HCT116 (cell line): ENCODE results near the gene TBC1D1. TPM values are rescaled to one million over a fixed set of nuclear protein-coding genes. Genes with fewer than 3 reads are reported as not detected.

Source experiments
- ATAC-seq: fragments of 200-7000 bp; cut with Tn5 transposase; 2 replicates; pipeline ENCODE4 v1.9.1; 2020; ENCODE audit warnings: mild to moderate bottlenecking, moderate library complexity
- BruUV-seq: library from RNA; stranded (reverse); fragments of 400-500 nt; replicated peaks from 2 replicates; lab custom pipeline; 2021; lab: Mats Ljungman, UMichigan
- CTCF ChIA-PET: fragments of 300-600 bp; sonication (Branson Sonifier 250); formaldehyde crosslinking; loops from one replicate; lab custom pipeline; 2021; ENCODE audit warnings: antibody characterized with exemption; lab: Charles Lee
- POLR2A ChIA-PET: fragments of 300-600, 350-600 bp; sonication (Branson Sonifier 250); formaldehyde crosslinking; loops from one replicate; lab custom pipeline; 2021; ENCODE audit warnings: antibody characterized with exemption; lab: Charles Lee
- RAD21 ChIA-PET, 2 experiments: fragments of 300-600 bp; sonication (Branson Sonifier 250); formaldehyde crosslinking; loops; one replicate each; lab custom pipeline; 2023; ENCODE audit warnings: low total read pairs in 2 of 2; ENCODE audit not compliant: uncharacterized antibody in 2 of 2, unreplicated experiment in 2 of 2, low non-redundant PET in 1 of 2; lab: Charles Lee
- DNase-seq: peaks from one replicate; pipeline ENCODE4 v3.0.0-alpha.2; 2010; ENCODE audit warnings: low read depth, low spot score
- H2AFZ ChIP-seq: fragments of 200-600 bp; shearing (Covaris generic), sonication (generic); 2 replicates; pipeline ENCODE4 v1.6.1; 2017; ENCODE audit warnings: low read depth, mixed run types, mixed read lengths, antibody characterized with exemption, low read length; ENCODE audit not compliant: poor library complexity, severe bottlenecking
- H3K27ac ChIP-seq: 2 replicates; pipeline ENCODE4 v1.5.1; 2012; ENCODE audit warnings: low read depth, low read length
- H3K27me3 ChIP-seq: fragments of 200-600 bp; sonication (generic); 2 replicates; pipeline ENCODE4 v1.6.1; 2016; ENCODE audit warnings: mixed run types, low read length, mixed read lengths; ENCODE audit not compliant: insufficient read depth
- H3K36me3 ChIP-seq, 2 experiments: fragments of 200-500 bp in 1 of 2; fragments of 200-600 bp in 1 of 2; sonication (Bioruptor generic) in 1 of 2; sonication (generic) in 1 of 2; 2 replicates each; pipeline versions ENCODE4 v1.5.1 to v1.6.1; 2014 to 2016; ENCODE audit warnings: low read length in 2 of 2, inconsistent platforms in 1 of 2, mixed read lengths in 1 of 2, mixed run types in 1 of 2; ENCODE audit not compliant: insufficient read depth in 2 of 2, control insufficient read depth in 1 of 2
- H3K4me1 ChIP-seq, 2 experiments: fragments of 200-600 bp in 1 of 2; sonication (generic) in 1 of 2; 2 replicates each; pipeline versions ENCODE4 v1.5.1 to v1.6.1; 2012 to 2017; ENCODE audit warnings: low read length in 2 of 2, inconsistent platforms in 1 of 2, mild to moderate bottlenecking in 1 of 2, mixed read lengths in 1 of 2, mixed run types in 1 of 2, moderate library complexity in 1 of 2; ENCODE audit not compliant: insufficient read depth in 2 of 2, control insufficient read depth in 1 of 2
- H3K4me2 ChIP-seq: fragments of 200-600 bp; sonication (generic); 2 replicates; pipeline ENCODE4 v1.6.1; 2017; ENCODE audit warnings: mixed run types, low read length, mixed read lengths
- H3K4me3 ChIP-seq, 2 experiments: fragments of 200-600 bp in 1 of 2; sonication (generic) in 1 of 2; replicated peaks in 1 of 2; 2 replicates each; pipeline ENCODE4 v1.5.1; 2011 to 2016; ENCODE audit warnings: low read length in 2 of 2, control low read depth in 1 of 2, low read depth in 1 of 2, mild to moderate bottlenecking in 1 of 2, mixed read lengths in 1 of 2, mixed run types in 1 of 2
- H3K79me2 ChIP-seq: fragments of 200-600 bp; sonication (generic); 2 replicates; pipeline ENCODE4 v1.6.1; 2017; ENCODE audit warnings: mild to moderate bottlenecking, mixed run types, low read length, moderate library complexity, mixed read lengths; ENCODE audit not compliant: insufficient read depth
- H3K9ac ChIP-seq: fragments of 200-600 bp; sonication (generic); 2 replicates; pipeline ENCODE4 v1.6.1; 2016; ENCODE audit warnings: low read length, mixed read lengths
- H3K9me2 ChIP-seq: fragments of 200-600 bp; sonication (generic), shearing (Covaris generic); 2 replicates; pipeline ENCODE4 v1.6.1; 2017; ENCODE audit warnings: mixed run types, mild to moderate bottlenecking, moderate library complexity; ENCODE audit not compliant: insufficient read depth
- H3K9me3 ChIP-seq, 2 experiments: fragments of 200-500 bp in 1 of 2; fragments of 200-600 bp in 1 of 2; sonication (Bioruptor generic) in 1 of 2; sonication (generic) in 1 of 2; 2 replicates each; pipeline ENCODE4 v1.6.1; 2014 to 2017; ENCODE audit warnings: low read length in 2 of 2, mixed read lengths in 2 of 2, inconsistent platforms in 1 of 2, low read depth in 1 of 2, mild to moderate bottlenecking in 1 of 2, mixed run types in 1 of 2, moderate library complexity in 1 of 2; ENCODE audit not compliant: control insufficient read depth in 1 of 2, insufficient read depth in 1 of 2
- H4K20me1 ChIP-seq: fragments of 200-600 bp; sonication (generic), shearing (Covaris generic); 2 replicates; pipeline ENCODE4 v1.6.1; 2017; ENCODE audit warnings: mixed run types, mild to moderate bottlenecking, moderate library complexity; ENCODE audit not compliant: insufficient read depth
- ELF1 ChIP-seq: IDR thresholded peaks from 2 replicates; pipeline ENCODE4 v1.6.1; 2012; ENCODE audit warnings: low read depth, borderline replicate concordance
- SP1 ChIP-seq: IDR thresholded peaks from 2 replicates; pipeline ENCODE4 v1.6.1; 2012; ENCODE audit warnings: low read depth
- SRF ChIP-seq: IDR thresholded peaks from 2 replicates; pipeline ENCODE4 v1.6.1; 2012; ENCODE audit warnings: low read depth
- TCF7L2 ChIP-seq: IDR thresholded peaks from 2 replicates; pipeline ENCODE4 v1.7.0; 2011; ENCODE audit warnings: borderline replicate concordance, inconsistent platforms; ENCODE audit not compliant: insufficient read depth, insufficient read length; ENCODE audit errors: extremely low read depth
- YY1 ChIP-seq: IDR thresholded peaks from 2 replicates; pipeline ENCODE4 v1.6.1; 2011; ENCODE audit warnings: low read length, low read depth, moderate library complexity, mild to moderate bottlenecking; ENCODE audit not compliant: insufficient replicate concordance; ENCODE audit errors: extremely low read depth
- ZBTB33 ChIP-seq: IDR thresholded peaks from 2 replicates; pipeline ENCODE4 v1.6.1; 2011; ENCODE audit warnings: mild to moderate bottlenecking, low read length, moderate library complexity; ENCODE audit not compliant: insufficient replicate concordance; ENCODE audit errors: extremely low read depth
- ZNF274 ChIP-seq: fragments of 200-500 bp; sonication (Bioruptor generic); IDR thresholded peaks from 2 replicates; pipeline ENCODE4 v1.6.1; 2014; ENCODE audit warnings: mild to moderate bottlenecking, low read depth, low read length, inconsistent platforms
- intact Hi-C: fragments of 100-400 bp; cut with micrococcal nuclease; formaldehyde crosslinking; loops from 2 replicates; pipeline ENCODE4 v1.10.0; 2022
- total RNA-seq: library from RNA; stranded (reverse); gene quantifications from one replicate; pipeline ENCODE4 v1.2.1, GENCODE V29; 2021; ENCODE audit not compliant: unreplicated experiment
- TF ChIP-seq, protein P1 (sequence below): IDR thresholded peaks from 2 replicates; pipeline ENCODE4 v1.6.1; 2012; ENCODE audit warnings: low read depth

Gene TBC1D1
- total RNA-seq, 1 experiment from 2014 or later: 82.7 TPM

- Histone ChIP-seq H3K27ac (no peak within 1 kb of the TSS), H2AFZ (no peak within 1 kb of the TSS), H3K4me3 (no peak within 1 kb of the TSS), H3K27me3 (no peaks in the 10 kb centered on the region), H4K20me1 (no peaks in the 10 kb centered on the region), H3K4me2 (no peak within 1 kb of the TSS), H3K9ac (no peak within 1 kb of the TSS), H3K9me2 (no peaks in the 10 kb centered on the region), H3K36me3 (no peaks in the 10 kb centered on the region), H3K79me2 (no peaks in the 10 kb centered on the region), H3K9me3 (no peaks in the 10 kb centered on the region), H3K4me1 (no peaks in the 10 kb centered on the region)
- no peak for TF ChIP-seq SP1
- no peak for TF ChIP-seq TCF7L2
- no peak for TF ChIP-seq ELF1
- no peak for TF ChIP-seq YY1
- no peak for TF ChIP-seq SRF
- no peak for TF ChIP-seq ZBTB33
- TF ChIP-seq ZNF274: no peak
- TF ChIP-seq, protein P1, sequence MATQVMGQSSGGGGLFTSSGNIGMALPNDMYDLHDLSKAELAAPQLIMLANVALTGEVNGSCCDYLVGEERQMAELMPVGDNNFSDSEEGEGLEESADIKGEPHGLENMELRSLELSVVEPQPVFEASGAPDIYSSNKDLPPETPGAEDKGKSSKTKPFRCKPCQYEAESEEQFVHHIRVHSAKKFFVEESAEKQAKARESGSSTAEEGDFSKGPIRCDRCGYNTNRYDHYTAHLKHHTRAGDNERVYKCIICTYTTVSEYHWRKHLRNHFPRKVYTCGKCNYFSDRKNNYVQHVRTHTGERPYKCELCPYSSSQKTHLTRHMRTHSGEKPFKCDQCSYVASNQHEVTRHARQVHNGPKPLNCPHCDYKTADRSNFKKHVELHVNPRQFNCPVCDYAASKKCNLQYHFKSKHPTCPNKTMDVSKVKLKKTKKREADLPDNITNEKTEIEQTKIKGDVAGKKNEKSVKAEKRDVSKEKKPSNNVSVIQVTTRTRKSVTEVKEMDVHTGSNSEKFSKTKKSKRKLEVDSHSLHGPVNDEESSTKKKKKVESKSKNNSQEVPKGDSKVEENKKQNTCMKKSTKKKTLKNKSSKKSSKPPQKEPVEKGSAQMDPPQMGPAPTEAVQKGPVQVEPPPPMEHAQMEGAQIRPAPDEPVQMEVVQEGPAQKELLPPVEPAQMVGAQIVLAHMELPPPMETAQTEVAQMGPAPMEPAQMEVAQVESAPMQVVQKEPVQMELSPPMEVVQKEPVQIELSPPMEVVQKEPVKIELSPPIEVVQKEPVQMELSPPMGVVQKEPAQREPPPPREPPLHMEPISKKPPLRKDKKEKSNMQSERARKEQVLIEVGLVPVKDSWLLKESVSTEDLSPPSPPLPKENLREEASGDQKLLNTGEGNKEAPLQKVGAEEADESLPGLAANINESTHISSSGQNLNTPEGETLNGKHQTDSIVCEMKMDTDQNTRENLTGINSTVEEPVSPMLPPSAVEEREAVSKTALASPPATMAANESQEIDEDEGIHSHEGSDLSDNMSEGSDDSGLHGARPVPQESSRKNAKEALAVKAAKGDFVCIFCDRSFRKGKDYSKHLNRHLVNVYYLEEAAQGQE: no peak
- no peak for ATAC-seq
- intact Hi-C loops: no loop called here
- no peak for DNase-seq
- no TSS peak for BruUV-seq
- CTCF ChIA-PET: no interaction called here
- POLR2A ChIA-PET: no interaction called here
- RAD21 ChIA-PET: no interaction called here
Observed at GRCh38 chr4:37960098-37960497, 69.2 kb downstream of the TBC1D1 start, which contains the start of gene PTTG2. Gene PTTG2, plus strand, starts transcription at chr4:37960398. Its CDS starts 37 bp downstream, at chr4:37960435.
